ENCODE results near the gene TMCC2.

TMCC2 gene

DNA sequence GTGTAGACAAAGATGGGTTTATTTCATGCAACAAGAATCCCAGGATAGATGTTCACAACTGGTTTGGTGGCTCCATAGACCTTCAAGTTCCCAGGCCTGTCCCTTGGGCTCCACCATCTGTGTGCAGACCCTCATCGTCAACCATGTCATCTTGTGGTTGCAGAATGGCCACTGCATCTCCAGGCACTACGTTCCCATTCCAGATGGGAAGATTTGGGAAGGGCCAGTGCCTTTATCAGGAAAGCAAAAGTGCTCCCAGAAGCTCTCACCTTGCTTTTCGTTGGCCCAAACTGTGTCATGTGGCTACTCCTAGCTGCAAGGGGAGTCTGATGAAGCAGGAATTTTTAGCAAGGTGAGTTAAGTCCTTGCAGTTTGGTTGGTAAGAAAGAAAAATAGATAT, 12.8 kb downstream of the TMCC2 start:
- DNase-seq (ENCODE audit: low read depth) = no peak

DNA sequence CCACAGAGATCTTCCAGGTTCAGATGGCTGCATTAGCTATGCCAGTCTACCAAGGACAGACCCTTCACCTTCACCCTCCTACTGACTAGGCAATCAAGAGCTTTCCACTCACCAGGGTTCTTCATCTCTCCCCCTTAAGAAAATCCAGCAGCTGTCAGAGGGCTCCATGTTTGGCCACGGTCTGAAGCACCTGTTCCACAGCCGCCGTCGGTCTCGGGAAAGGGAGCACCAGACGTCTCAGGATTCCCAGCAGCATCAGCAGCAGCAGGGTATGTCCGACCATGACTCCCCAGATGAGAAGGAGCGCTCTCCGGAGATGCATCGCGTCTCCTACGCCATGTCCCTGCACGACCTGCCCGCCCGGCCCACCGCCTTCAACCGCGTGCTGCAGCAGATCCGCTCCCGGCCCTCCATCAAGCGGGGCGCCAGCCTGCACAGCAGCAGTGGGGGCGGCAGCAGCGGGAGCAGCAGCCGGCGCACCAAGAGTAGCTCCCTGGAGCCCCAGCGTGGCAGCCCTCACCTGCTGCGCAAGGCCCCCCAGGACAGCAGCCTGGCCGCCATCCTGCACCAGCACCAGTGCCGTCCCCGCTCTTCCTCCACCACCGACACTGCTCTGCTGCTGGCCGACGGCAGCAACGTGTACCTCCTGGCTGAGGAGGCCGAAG, 13.8 kb downstream of the TMCC2 start:
- DNase-seq (ENCODE audit: low read depth) = no peak

DNA sequence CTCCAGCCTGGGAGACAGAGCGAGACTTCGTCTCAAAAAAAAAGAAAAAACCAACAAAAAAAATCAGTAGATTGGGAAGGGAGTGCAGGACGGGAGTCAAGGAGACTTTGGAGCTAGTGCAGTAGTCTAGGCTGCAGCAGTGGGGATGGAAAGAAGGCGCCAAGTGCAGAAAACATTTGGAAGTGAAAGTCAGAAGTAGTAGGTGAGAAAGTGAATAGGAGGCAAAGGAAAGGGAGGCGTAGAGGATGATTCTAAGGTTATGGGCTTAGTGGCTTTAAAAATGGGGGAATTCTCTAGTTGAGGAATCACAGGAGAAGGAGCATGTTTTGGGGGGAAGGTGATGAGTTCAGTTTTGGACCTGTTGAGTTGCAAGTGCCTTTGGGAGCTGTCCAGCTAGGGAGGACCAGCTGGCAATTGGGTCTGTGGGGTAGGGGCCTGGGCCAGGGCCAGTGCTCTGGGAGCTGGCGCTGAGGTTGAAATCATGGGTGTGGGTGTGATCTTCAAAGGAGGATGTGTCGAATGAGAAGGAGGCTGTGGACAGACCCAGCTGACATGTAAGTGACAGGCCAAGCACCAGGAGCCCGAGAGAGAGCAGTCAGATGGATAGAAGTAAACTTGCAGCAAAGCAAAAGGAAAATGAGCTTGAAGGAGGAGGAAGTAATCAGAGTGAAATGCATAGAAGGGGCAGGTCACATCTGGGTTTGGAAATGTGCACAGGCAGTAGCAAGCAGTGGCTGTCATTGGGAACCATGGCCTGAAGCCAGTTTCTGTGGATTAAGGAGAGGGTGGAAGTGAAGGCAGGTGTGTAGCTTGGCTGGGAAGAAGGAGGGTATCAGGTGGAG, 15.8 kb downstream of the TMCC2 start:
- no peak for DNase-seq (ENCODE audit: low read depth)

DNA sequence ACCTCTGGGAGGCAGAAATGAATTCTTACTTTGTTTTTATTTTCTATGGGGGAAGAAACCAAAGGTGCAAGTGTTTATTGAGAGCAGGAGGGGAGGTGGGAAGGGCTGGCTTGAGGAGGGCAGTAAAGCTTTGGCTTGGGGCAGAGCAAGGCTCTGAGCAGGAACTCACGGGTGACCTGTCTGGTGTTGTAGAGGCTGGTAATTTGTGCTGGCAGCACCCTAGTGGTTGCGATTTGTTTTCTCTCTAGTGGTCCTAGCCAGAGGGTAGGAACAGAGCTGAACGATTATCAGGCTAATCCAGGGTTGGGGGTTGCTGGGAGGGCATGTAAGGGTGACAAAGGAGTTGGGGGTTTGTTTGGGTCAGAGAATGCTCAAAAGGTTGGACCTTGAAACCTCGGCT, 16.6 kb downstream of the TMCC2 start:
- DNase-seq (ENCODE audit: low read depth) = no peak

DNA sequence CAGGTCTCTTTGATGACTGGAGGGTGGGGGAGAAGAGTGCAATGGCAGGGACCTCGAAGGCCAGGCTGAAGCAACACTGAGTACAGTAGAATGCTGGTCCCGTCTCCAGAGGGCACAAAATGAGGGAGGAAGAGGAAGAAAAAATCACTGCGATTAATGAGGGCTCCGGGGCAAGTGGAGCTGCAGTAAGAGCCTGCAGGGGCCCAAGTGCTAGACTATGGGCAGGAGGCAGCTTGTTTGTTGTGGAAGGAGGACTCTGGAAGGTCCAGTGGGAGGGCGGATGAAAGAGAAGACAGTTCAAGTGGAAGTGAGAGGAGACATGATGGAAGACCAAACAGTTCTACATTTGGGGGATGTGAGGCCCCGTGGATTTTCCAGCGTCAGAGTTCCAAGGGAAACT, 17.4 kb downstream of the TMCC2 start:
- no peak for DNase-seq (ENCODE audit: low read depth)

DNA sequence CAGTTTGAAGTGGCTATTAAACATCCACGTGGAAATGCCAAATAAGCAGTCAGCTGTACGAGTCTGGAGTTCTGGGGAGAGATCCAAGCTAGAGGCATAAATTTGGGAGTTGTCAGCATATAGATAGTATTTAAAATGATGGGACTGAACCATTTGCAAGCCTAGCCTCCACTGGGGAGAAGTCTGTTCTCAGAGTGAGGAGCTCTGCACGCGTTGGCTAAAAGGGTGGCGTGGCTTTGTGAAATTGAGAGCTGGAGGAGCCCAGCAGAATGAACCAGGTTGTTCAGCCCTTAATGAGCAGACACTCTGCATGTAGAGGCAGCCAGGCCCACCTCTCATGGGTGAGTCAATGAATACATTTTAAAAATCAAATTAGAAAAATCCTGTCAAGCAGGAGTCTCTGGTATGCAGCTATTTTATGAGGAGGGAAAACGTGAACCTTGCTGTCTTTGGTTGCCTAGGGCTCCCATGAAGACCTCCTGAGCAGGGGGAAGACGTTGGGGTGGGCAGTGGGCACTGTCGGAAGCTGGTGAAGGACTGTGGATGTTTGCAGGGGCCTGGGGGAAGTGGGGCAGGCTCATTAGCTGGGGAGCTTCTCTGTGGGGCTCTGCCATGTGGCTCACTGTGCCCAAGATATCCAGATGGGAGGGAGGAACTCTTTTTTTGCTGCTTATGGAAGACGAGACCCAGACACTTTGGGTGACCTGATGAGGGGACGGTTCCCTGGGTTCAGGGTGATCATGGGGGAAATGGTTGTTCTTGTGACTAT, 18.8 kb downstream of the TMCC2 start:
- DNase-seq (ENCODE audit: low read depth) = no peak

DNA sequence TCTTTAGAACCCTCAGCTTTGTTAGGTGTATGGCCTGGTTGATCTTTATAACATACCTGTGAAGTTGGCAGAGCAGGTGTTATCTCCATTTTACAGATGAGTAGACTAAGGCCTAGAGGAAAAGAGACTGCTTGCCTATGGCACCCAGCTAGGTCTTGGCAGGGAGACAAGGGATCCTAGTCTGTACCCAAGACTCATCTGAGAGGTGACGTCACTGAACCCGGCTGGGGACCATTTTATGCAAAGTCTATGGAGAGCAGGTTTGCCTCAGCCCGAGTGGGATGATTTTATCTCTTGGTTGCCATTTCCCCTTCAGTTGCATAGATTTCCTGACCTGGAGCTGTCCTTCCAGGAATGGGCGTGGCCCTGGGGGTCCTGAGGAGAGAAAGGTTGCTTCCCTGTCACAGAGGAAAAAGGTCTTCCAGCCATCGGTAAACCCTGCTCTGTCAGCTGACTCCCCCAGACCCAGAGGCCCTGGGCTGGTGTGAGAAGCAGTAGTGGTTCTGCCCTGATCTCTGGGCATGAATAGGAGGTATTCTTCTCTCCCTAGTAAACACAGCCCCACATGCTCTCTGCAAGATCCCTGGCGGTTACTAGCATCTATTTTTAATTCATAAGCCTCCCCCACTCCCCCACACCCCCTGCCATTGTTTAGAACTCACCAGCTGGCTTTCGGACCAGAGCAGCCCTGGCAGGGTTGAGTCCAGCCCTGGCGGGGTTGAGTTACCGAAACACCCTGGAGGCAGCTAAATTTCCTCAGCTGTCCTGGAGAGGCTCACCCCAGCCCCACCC, 19.6 kb downstream of the TMCC2 start:
- DNase-seq (ENCODE audit: low read depth) = no peak

DNA sequence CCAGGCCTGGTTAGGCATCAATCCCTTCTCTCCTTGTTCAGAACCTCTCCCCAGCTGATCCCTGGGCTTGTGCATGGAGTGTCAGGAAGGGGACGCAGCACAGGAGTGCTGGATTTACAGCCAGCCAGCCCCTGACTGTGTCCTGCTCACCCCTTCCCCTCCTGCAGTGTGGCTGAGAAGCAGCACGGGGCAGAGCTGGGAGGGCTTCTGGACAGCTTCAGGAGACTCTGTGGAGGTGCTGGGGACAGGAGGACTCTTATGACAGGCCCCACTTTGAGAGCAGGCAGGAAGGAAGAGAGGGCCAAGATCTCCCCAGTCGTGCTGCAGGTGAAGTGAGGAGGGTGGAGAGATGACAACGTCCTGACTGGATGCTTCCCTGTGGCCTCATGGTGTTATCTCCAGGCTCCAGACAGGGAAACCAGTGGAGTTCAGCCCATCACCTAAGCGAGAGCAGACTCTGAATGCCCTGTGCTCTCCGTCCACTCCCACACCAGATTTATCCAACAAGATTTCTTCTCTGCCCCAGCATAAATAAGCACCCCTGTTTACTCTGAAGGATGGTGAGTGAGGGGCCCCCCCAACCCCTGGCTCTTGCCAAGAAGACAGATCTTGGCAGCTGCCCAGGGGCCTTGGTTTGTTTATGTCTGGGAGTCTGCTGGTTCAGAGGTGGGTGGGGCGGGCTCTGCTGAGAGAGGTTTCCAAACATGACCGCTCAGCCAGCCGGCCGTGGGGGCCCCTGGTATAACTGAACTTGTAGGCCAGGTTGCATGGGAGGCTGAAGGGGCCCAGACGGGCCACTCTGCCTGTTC, 21.3 kb downstream of the TMCC2 start:
- no peak for DNase-seq (ENCODE audit: low read depth)

DNA sequence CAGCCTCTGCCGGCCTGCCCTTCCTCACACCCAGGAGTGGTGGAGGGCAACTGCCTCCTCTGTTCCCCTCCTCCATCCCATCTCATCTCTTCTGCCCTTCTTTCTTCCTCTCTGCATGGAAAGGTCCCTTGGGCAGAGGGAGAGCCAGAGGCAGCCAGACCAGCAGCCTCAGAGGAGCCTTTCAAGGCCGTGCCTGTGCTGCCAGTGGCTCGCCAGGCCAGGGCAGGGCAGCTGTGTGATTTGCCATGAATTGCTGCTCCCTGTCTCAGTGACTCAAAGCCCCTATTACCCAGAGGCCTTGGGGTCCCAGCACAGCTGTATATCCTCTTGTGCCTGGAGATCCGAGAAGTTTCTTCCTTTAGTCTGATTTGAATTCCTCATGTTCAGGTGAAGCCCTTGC, 21.9 kb downstream of the TMCC2 start:
- DNase-seq (ENCODE audit: low read depth) = no peak

DNA sequence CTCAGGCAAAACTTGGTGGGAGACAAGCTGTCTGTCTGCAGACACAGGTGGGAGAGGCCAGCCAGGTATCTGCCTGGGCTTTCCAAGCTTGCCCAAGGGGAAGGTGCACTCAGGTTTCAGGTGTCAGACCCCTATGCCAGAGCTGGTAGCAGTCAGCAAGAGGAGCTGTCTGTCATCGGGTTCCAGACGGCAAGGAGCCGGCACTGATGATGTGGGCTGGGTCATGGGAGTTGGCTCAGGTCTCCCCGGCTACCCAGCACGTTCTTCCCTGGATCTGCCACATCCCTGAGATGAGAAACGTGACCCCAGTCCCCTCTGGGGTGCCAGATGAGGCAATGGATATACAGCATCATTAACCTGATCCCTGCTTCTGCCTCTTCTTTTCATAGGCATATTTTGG, 23.0 kb downstream of the TMCC2 start:
- no peak for DNase-seq (ENCODE audit: low read depth)

DNA sequence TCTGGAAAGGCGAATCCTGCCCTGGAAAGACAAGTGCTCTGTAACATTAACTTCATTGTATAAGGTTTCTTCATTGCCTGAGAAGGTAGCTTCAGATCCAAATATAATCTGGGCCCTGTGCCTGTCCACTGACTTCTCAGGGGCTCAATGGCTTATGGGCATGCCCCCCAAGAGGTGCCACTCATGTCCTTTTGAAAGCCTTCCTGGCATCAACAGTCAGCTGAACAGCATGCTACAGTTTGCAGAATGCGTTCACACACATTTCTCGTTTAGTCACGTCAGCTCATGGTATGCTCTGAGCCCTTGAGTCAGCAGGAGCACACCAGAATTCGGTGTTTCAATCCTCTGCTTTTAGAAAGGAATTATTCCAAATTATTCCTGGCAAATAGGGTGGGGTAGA, 23.8 kb downstream of the TMCC2 start:
- DNase-seq (ENCODE audit: low read depth) = no peak

DNA sequence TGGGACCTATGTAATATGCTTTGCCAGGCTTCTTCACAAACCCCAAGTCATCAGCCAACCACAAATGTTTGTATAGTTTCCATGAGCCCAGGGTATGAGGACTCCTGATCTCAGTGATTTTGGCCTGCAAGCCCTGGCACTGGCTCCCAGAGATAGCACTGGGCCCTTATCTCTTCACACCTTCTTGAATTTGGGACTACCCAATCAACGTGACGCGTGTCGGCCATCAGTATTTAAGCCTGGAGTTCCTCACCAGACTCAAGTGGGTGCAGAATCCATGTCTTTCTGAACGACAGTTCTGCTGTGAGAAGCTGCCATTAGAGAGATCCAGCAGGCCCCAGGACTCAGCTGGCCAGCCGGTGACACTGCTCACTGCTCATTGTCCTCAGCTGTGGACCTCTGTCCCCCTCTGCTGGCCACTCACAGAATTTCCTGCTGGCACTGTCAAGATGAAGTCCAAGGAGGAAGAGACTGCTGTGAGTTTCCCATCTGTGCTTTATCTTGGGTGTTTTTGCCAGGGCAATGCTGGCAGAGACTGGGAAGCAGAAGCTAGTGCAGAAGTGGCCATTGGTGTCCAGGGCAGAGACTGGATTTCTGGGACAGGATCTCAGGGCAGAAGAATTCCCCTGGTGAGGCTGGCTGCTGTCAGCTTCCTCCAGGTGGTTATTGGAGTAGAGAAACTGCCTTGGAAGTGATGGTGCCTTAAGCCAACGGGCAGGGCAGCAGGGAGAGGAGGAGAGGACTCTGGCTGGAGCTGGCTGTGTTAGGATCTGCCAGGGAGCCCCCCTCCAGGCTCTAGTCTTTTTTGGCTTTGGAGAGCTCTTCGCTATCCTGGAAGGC, 28.4 kb downstream of the TMCC2 start:
- peak; percentile 67 for DNase-seq (ENCODE audit: low read depth)

DNA sequence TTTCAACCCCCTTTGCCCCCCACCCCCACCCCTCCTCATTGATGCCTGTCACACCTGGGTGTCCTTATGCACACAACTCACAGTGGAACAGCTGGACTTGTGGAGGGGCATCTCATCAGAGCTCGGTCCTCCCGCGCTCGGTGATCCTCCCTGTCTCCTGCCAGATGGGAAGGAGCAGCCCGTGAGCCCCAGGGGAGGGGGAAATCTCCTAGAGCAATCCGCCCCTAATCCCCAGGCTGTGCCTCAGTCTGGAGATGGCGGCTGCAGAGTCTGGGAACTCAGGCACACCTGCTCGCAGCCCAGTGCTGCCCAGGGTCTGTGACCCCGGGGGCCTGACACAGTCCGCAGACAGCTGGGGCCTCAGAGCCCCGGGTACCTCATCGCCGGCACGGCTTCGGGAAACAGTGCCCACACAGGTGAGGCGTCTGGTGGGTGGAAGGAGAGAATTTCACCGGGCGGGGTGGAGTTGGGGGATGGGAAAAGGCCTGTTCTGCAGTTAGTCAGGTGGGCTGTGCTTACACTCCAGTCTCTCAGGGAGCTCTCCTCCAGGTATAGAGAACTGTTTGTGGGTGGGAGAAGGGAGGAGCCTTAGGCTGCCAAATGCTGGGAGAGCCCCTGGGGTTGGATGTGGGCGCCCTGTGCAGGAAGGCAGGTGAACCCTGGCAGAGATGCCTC, 29.3 kb downstream of the TMCC2 start:
- DNase-seq (ENCODE audit: low read depth) = no peak

DNA sequence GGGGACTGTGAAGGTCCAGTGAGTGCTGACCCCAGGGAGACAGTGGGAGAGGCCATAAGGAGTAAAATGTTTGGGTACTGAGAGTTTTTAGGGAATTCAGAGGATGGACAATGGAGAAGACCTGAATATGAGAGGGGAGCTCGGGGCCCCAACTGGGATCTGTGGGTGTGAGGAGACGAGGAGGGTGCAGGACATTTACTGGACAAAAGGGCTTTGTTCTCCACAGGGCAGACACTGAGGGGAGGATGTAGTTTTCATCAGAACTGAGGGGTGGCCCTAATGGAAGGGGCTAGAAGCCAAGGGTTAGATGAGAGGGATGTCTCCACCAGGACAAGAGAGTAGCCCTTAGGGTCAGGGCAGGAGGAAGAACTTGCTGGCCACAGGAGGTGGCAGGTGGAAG, 30.0 kb downstream of the TMCC2 start:
- no peak for DNase-seq (ENCODE audit: low read depth)

DNA sequence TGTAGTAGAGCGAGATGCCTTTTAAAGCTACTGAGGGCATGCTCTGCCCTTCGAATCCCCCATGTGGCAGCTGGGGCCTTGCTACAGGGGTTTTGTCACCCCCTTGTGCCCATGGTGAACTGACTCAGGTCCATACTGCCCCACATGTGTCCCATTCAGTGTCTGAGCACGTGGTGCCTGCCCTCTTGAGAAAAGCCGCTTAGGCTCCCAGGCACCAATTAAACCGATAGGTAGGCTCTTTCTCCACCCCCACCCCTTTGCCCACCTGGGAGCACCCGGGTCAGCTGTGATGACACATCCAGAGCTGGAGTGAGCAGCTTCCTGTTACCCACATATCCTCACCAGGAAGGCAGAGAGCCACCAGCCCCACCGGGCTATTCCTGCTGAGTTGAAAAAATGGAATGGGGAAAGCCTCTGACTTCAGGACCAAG, 30.5 kb downstream of the TMCC2 start:
- DNase-seq (ENCODE audit: low read depth) = no peak

DNA sequence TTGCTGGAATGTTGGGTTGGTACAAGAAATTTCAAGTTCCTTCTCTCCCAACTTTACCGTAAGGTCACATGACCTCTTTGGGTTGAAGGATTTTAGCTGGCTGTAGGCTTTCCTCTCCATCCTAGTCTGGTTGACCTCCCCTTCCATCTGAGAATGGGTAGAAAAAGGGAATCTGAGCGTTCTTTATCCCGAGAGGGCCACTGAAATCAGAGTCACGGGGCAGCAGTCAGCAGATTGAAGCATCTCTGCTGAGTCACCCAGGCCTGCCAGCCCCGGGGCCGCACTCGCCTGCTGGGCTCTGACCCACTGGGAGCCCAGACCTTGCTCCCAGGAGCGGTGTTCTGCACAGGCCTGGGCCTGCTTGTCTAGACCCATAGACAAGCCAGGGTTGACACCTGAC, 31.0 kb downstream of the TMCC2 start:
- DNase-seq (ENCODE audit: low read depth) = no peak

DNA sequence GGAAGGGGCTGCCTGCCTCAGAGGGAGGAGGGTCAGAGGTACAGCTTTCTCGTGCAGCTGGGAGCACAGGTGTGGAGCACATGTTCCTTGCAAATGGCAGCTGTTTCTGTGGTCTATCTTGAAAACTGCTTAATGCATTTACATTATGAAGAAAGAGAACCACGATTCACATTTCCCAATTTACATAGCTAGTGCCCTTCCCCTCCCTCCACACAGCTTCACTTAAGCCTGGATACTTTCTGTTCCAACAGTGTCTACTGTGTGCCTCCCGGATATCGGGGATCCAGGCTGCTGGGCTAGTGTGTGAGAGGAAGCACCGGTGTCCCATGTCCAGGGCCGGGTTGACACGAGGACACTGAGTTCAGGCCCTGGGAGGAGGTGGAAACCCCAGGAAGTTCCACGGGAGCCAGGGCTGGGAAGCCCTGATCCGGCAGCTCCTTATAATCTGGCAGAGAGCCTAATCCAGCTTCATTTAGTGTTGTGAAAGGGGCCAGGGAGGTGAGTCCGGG, 31.6 kb downstream of the TMCC2 start:
- DNase-seq (ENCODE audit: low read depth) = no peak

DNA sequence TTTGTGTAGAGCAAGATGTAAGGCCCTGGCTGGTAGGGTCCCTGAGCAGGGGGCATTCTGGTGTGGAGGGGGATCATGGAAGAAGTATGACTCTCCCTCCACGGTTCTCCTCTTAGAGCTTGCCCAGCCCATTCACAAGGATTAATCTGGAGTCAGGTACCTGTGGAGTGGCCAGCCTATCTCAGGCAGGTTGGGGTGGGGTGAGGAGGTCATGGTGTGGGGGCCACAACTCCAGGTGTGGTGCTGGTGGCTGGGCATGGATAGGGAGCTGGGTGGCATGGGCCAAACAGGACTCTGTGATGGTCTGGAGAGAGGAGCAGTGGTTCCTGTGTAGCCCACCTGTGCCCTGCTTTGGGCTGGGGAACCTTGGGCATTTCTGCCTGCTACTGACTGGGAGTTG, 32.3 kb downstream of the TMCC2 start:
- no peak for DNase-seq (ENCODE audit: low read depth)

DNA sequence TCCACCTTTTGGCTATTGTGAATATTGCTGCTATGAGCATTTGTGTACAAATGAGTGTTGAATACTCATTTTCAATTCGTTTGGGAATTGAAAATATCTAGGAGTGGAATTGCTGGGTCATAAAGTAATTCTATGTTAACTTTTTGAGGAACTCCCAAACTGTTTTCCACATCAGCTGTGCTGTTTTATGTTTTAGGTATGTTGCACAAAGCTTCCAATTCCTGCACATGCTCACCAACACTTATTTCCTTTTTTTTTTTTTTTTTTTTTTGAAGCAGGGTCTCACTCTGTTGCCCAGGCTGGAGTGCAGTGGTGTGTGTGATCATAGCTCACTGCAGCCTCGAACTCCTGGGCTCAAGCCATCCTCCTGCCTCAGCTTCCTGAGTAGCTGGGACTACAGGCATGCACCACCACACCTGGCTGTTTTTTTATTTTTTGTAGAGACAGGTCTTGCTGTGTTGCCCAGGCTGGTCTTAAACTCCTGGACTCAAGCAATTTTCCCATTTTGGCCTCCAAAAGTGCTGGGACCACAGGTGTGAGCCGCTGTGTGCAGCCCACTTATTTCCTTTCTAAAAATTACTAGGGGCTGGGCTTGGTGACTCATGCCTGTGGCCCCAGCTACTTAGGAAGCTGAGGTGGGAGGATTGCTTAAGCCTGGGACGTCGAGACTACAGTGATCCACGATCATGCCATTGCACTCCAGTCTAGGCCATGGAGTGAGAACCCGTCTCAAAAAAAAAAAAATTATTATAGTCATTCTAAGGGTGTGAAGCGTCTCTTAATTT, 33.4 kb downstream of the TMCC2 start:
- DNase-seq (ENCODE audit: low read depth) = no peak

Measured in activated T-helper 1 cell treated with Interleukin-2 at 50 U/mL for 16 hours (primary cell).